Middle frontal gyrus (tissue), 1 donor: ENCODE measurements around the gene UBC.
A peak's percentile ranks its signal among the peaks of the same experiment; 100 is the strongest.
"Not testable (repeated sequence)": the region's sequence is repeated elsewhere in the genome, so short reads cannot be mapped to it uniquely, and the experiment has no call there.

Experiments used
- DNase-seq: peaks from one replicate; pipeline ENCODE4 v3.0.0-alpha.2; 2015; ENCODE audit warnings: low spot score; ENCODE audit errors: extremely low spot score

UBC gene

DNA sequence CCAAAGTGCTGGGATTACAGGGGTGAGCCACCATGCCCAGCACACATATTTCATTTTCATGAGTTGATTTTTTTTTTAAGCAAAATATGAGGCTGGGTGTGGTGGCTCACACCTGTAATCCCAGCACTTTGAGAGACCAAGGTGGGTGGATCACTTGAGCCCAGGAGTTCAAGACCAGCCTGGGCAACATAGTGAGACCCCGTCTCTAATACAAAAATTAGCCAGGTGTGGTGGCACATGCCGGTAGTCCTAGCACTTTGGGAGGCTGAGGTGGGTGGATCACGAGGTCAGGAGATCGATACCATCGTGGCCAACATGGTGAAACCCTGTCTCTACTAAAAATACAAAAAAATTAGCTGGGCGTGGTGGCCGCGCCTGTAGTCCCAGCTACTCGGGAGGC is 17.1 kb upstream of the UBC start:
- not testable (repeated sequence) for DNase-seq

DNA sequence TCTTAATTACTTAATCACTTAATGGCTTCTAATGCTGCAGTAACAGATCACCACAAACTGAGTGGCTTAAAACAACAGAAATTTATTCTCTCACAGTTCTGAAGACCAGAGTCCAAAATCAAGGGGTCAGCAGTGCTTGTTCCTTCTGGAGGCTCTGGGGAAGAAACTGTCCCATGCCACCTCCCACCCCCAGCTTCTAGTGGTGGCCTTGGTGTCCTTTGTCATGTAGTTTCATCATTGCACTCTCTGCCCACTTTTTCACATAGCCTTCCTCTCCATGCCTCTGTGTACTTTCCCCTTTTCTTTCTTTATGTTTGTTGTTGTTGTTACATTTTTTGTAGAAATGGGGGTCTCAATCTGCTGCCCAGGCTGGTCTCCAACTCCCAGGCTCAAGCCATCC is 16.1 kb upstream of the UBC start:
- DNase-seq: no peak

DNA sequence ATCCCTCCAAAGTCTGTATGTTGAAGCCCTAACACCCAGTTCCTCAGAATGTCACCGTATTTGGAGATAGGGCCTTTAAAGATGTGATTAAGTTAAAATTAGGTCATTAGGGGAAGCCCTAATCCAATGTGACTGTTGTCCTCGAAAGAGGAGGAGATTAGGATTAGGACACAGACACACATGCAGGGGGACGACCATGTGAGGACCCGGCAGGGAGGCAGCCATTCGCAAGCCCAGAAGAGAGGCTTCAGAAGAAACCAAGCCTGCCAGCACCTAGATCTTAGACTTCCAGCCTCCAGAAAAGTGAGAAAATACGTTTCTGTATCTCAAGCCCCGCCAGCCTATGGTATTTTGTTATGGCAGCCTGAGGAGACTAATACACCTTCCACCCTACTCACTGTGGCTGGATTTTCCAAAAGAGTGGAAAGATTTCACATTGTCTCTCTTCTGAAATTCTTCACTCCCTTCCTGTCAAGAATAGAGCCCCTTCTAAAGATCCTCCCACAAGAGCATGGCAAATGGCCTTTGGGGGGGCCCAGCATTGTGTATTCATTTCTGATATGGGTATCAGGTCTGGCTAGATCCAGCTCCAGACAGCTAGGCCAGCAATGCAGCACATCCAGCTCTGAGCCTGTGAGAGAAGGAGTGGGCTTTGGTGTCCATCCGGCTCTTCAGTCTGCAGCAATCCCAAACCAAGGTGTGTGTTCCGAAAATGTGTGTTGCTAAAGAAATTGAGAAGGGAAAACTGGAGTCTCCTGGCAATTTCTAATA is 15.4 kb upstream of the UBC start:
- no peak for DNase-seq

DNA sequence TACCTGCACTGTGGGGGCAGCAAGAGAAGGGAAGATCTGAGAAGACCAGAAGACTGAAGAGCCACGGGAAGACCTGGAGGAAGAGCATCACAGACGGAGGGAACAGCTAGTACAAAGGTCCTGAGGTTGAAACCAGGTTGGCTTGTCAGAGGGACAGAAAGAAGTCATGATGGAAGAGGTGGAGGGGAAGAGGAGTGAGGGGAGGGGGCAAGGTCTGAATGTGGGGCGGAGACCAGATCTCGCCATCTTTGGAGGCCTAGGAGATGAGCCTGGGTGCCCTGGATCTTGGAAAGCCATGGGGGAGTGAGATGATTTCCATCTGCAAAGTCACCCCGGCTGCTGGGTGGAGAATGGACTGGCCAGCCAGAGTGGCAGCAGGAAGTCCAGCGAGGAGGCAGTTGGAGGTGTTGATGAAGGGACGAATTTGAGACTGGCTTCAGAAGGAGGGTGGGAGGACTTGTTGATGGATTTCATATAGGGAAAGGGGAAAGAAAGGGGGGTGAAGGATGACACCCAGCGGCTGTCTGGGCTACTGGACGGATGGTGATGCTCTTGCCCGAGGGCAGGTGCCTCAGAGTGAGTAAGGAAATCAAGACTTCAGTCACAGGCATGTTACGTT is 14.6 kb upstream of the UBC start:
- no peak for DNase-seq

DNA sequence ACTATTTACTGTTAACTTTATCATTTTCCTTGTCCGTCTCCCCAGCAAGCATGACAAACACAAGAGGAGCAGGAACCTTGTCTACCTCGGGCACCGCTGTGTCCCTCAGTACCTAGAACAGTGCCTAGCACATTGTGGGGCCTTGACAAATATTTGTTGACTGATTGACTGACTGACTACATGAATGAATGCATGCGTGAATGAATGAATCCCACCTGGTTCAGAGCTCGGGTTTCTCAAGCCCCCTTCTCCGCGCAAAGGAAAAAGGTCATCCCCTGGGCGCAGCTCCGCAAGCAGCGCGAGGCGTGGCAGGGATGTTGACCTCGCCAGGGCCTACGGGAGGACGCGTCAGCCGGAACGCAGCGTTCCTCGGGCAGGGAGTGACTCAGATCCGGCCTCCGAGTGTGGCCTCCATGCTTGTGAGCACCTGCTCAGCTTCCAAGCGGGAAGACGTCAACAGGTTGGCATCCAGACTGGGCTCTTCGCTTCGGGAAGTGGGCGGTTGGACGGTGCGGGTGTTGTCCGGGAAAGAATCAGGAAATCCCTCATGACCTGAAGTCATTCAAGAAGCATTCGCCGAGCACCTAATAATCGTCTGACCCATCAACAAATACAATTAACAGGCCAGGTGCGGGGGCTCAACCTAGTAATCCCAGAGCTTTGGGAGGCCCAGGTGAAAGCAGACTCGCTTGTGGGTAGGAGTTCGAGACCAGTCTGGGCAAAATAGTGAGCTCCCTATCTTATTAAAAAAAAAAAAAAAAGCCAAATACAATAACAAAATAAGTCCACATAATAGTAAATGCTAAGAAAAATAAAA is 13.9 kb upstream of the UBC start:
- no peak for DNase-seq

DNA sequence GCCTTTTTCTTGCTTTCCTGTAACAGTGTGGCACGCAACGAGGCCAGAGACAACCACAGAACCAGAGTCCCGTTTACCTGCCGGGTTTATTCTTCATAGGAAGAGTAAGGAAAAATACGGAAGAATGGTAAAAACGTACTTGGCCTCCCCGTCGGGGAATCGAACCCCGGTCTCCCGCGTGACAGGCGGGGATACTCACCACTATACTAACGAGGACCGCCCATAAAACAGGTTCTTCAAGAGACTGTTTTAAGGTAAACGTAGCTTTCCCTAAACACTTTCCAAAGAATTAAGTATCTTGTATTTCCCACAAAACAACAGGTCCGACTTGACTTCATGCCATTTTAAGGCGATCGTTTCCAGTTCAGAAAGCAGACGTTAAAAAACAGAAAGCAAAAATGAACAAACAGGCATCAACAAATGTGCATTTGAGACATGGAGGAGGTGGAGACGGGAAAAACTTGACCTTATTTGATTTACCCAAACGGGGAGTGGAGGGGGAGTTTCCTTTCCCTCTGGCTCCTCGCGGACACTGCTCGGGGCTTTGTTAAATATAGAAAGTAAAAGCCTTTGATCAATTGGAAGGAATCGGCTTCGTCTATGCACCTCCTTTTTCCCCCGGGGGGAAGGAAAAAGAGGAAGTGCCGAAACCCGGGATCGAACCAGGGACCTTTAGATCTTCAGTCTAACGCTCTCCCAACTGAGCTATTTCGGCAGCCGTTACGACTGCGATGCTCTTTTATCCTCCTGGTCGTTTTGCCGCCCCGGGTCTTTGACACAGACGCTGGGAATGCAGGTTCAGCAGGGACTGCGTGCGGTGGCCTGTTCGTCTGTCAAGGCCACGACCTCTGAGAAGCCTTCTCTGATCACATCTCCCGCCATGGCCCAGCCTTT is 13.0 kb upstream of the UBC start:
- DNase-seq: peak; percentile 91

DNA sequence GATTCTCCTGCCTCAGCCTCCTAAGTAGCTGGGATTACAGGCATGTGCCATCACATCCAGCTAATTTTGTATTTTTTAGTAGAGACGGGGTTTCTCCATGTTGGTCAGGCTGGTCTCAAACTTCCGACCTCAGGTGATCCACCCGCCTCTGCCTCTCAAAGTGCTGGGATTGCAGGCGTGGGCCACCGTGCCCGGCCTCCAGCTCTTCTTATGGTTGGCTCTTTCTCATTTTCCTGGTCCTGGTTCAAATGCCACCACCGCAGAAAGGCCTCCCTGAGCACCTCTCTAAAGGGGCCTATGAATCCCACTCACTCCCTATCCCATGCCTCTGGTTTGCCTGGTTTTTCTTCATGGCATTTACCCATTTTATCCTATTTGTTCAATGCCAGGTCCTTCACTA is 11.3 kb upstream of the UBC start:
- DNase-seq: not testable (repeated sequence)

DNA sequence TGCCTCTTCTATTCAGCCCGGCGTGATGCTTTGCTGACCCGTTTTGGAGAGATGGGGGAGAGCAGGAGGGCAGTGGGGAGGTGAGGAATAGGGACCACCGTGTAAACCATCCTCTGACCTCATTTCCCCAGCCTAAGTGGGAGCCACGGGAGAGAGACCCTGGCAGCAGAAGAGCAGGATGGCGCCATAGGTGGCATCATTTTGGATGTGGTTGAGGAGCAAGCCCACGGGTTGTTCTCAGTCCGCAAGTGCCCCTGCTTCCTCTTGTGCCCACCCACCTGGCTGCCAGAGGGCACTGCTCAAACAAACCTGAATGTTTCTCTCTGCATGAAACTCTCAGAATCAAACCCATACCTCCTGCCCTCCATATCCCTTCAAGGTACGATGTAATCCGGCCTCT is 10.7 kb upstream of the UBC start:
- DNase-seq: no peak

DNA sequence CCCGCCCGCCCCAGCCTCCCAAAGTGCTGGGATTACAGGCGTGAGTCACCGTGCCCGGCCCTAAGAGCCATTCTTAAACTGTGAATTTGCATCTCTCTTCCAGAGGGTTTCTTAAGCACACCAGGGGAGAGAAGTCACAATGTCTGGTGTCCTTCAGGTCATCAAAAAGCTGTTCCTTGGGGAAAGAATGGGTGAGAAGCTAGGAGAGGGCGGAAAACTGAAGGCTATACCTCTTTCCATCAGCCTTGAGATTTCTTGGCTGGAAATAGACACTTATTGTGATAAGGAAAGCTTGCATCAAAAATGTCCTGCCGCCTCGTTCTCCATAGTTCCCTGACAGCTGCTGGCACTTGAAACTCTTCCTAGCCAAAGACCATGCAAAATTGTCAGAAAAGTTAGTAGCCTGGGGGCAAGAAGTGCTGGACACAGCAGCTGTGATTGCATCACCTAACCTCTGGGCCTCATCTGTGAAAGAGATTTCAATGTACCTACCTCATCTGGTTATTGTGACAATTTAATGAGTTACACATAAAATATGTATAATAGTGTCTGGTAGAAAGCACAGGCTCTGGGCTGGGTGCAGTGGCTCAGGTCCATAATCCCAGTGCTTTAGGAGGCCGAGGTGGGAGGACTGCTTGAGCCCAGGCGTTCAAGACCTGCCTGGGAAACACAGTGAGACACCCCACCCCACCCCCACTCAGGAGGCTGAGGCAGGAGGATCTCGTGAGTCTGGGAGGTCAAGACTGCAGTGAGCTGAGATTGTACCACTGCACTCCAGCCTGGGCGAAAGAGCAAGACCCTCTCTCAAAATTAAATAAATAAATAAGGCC is 9.7 kb upstream of the UBC start:
- no peak for DNase-seq

DNA sequence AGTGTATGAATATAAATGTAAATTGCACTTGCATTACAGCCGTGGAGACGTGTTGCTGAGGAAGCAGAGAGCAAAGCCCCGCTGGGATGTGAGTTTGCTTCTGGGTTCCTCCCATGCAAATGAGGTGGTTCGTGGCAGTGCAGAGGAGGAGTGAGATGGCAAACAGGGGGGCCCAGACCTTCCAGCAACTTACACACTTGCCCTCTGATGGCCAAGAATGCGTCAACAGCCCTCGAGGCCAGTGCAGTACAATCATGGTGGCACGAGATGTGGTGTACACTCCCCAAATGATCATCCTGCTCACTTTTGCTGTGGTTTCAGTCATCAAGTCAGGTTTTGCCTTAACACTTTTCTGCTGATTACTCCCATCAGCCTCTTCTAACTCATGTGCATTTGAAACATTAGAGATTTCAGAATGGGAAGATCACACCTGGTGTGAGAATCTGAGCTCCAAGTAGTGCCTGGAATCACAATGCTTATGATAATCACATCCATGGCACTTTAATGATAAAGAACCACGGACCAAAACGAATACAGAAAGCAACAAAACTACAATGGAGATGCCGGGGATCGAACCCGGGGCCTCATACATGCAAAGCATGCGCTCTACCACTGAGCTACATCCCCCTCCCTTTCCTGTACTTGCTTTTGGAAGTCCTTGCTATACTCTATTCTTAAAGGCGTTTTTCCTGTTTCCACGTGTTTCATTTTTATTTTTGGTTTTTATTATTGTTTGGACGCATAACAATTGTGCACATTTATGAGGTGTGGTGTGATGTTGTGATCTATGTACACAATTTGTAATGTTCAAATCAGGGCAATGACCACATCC is 7.0 kb upstream of the UBC start:
- DNase-seq: no peak

DNA sequence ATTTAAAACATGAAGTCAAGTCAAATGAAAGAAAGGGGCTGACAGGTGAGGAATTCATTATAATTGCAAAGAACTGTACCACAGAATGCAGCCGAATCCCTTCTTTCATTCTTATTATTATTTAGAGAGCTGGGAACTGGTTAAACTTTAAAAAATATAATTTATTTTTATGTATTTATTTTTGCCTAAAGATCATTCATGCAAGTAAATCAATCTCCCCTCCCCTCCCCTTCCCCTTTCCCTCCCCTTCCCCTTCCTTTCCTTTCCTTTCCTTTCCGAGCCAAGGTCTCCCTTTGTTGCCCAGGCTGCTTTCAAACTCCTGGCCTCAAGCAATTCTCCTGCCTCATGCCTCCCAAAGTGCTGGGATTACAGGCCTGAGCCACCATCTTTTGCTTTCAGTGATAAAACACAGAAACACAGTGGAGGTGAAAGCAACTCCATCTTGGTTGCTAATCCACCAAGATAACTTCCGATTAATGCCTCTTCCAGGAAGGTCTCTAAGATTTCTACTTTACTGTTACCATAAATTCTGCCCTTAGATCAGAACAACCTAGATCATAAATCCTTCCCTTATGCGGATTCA is 6.0 kb upstream of the UBC start:
- DNase-seq: no peak

DNA sequence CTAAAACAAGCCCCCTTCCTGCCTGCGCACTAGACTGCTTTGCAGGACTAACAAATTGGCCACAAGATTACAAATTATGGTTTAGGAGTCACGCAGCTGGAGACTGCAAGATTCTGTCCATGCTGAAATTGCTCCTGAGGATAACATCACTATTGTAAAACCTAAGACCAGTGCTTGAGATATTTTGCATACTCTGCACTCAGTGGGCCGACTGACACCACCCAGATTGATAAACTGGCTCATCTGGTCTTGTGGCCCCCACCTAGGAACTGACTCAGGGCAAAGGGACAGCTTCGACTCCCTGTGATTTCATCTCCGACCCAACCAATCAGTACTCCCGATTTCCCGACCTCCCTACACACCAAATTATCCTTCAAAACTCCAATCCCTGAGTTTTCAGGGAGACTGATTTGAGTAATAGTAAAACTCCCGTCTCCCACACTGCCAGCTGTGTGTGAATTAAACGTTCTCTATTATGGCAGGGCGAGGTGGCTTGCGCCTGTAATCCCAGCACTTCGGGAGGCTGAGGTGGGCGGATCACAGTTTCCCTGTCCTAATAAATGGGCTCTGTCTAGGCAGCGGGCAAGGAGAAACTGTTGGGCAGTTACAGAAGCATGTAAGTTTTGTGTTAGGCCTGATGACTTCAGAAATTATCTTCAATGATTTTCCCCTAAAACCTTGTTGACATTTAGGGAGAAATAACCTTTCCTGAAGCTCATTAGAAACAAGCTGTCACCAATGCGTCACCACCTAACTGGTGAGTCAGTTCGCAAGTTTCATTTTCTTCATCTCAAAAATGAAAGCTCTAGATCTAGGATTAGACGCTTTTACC is 5.3 kb upstream of the UBC start:
- no peak for DNase-seq

DNA sequence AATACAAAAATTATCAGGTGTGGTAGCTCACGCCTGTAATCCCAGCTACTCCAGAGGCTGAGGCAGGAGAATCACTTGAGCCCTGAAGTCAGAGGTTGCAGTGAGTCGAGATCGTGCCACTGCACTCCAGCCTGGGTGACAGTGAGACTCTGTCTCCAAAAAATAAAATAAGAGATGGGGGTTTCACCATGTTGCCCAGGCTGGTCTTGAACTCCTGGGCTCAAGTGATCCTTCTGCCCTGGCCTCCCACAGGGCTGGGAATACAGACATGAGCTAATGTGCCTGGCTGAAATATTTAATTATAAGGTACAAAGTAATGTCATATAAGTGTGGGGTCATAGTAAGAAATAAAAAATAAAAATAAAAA is 4.2 kb upstream of the UBC start:
- DNase-seq: not testable (repeated sequence)

DNA sequence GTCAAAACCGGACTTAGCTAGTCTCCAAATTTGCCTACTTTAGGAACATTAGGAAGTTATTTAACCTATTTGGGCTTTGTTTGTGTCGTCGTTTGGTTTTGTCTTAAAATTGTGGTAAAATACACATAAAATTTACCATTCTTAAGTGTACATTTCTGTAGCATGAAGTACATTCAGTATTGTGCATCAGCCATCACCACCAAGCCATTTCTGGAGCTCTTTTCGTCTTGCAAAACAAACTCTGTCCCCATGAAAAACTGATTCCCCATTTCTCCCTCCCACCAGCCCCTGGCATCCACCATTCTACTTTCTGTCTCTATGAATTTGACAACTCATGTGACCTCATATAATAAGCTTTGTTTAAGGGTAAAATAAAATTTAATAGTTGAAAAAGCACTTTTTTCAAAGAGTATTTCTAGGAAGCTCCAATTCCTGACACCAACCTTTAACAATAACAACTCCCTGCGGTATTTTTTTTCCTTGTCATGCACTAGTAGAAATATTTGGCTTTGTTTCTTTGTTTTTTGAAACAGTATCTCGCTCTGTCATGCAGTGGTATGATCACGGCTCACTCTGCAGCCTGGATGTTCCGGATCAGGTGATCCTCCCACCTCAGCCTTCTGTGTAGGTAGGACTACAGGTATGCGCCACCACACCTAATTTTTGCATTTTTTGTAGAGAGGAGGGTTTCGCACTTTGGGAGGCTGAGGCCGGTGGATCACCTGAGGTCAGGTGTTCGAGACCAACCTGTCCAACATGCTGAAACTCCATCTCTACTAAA is 3.6 kb upstream of the UBC start:
- DNase-seq: no peak

DNA sequence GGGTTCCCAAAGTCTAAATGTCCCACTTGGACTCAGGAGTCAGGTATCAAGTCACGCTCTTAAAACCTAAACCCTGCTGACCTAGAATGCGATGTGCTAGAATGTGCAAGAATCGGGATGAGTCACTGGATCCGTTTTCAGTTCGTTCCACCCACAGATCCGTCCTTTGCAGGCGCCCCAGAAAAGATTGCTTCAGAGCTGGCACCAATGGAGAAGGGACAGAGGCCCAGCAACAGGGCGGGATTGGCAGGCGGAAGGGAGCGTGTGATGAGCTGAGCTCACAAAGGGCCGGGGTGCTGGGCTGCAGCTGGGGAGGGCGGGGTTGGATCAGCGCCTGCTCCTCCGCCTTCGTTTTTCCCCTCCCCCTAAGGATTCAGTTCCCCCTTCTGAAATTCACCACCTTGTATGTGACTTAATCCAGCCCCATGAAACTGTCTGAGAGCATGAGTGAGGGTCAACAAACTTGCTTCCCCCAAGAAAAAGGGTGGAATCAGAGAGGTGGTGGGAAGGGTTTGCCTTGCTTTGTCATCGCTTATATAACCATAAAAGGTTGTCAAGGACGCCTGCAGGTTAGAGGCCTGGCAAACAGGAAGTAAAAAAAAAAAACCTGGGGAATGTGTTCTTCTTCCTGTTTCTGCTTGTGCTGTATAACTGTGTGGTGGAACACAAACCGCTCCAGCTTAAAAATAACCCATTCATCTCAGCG is 2.8 kb upstream of the UBC start:
- peak; percentile 95 for DNase-seq

DNA sequence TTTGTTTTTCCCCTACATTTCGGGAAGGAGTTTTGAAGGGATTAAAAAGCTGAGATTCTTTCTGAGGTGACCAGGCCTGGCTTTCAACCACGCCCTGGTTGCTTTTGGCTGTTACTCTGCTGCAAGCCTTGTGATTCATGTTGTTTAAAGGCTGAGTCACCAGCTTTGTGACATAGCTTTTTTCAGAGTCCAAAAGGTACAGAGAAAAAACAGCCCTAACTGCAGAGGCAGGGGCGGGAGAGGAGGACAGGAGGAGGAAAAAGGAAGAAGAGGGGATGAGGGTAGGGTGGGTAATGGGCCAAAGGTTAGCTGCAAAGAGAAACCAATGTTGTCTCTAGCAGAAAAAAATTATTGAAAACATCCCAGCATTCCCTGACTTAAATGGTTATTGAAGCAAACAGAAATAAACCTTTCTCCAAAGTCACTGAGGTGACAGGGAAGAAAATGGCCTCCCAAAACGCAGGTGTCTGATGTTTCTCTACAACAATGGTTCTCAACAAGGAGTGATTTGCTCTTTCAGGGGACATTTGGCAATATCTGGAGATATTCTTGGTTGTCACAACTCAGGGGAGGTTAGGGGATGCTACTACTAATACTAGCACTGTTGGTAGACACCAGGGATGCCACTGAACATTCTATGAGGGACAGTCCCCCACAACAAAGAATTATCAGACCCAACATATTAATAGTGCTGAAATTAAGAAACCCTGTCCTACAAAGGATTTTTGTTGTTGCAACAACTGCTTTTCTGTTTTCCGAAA is 2.1 kb upstream of the UBC start:
- no peak for DNase-seq
